Mesothelial cell of epicardium (in vitro differentiated cells): ENCODE measurements around the gene CD9. TPM values are rescaled to one million over a fixed set of nuclear protein-coding genes. Genes with fewer than 3 reads are reported as not detected.
"Not testable (repeated sequence)": the region's sequence is repeated elsewhere in the genome, so short reads cannot be mapped to it uniquely, and the experiment has no call there.

Source experiments
- DNase-seq, 2 experiments: peaks; one replicate each; pipeline ENCODE4 v3.0.0; 2021; ENCODE audit warnings: low spot score in 2 of 2; ENCODE audit not compliant: unreplicated experiment in 2 of 2
- H3K27ac Mint-ChIP-seq: 2 replicates; pipeline ENCODE4 v1.8.0; 2021; ENCODE audit warnings: mixed read lengths
- H3K27me3 Mint-ChIP-seq: 2 replicates; pipeline ENCODE4 v1.8.0; 2021; ENCODE audit warnings: low read depth, mixed read lengths
- H3K36me3 Mint-ChIP-seq: 2 replicates; pipeline ENCODE4 v1.8.0; 2021; ENCODE audit warnings: mixed read lengths
- H3K4me1 Mint-ChIP-seq: 2 replicates; pipeline ENCODE4 v1.8.0; 2021; ENCODE audit warnings: mixed read lengths
- H3K4me3 Mint-ChIP-seq: 2 replicates; pipeline ENCODE4 v1.8.0; 2021; ENCODE audit warnings: mild to moderate bottlenecking, moderate library complexity, mixed read lengths
- H3K9me3 Mint-ChIP-seq: 2 replicates; pipeline ENCODE4 v1.8.0; 2021; ENCODE audit warnings: mixed read lengths
- total RNA-seq: library from RNA; stranded (reverse); gene quantifications from 3 replicates; pipeline ENCODE4 v1.2.1, GENCODE V29; 2021
- TF ChIP-seq, protein P1 (sequence below): fragments of 200-600 bp; sonication (generic); IDR thresholded peaks from one replicate; pipeline ENCODE4 v1.5.0; 2021; ENCODE audit warnings: antibody characterized with exemption; ENCODE audit not compliant: unreplicated experiment

CD9 gene
- total RNA-seq, 1 donor from 2014 or later, result 22.3 TPM

DNA sequence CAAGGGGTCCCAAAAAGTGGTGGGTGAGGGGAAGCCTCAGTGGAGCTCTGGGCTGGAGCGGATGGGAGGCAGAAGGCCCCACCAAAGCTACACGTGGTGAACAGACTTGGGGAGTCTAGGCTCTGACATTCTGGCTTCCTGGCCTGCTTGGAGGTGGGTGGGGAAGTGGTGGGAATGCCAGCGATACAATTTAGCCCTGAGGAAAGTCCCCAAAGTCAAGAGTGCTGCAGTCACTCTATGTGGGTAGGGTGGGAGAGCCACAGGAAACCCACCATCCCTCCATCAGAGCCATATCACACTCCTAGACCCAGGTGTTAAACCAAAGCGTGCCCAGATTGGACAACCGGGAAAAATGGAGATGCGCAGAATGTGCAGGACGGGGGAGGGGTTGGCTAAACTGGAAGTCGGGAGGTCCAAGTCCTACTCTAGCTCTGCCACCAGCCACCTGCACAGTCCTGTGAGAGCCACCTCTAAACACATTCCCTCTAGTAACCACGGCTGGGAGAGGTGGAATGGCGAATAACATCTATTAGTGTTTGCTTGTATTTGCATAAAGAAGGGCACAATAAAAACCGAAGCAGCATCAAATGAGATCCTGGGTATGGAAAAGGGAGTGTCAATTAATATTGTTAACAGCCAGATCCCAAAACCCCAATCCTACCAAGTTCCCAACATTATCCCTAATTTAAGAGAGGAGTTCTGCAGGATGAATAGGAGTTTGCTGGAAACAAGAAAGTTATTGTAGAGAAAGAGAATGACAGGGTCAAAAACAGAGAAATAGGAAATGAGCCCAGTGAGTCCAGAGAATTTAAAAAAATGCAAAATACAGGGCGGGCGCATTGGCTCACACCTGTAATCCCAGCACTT is 14.0 kb upstream of the CD9 start:
- TF ChIP-seq, protein P1, sequence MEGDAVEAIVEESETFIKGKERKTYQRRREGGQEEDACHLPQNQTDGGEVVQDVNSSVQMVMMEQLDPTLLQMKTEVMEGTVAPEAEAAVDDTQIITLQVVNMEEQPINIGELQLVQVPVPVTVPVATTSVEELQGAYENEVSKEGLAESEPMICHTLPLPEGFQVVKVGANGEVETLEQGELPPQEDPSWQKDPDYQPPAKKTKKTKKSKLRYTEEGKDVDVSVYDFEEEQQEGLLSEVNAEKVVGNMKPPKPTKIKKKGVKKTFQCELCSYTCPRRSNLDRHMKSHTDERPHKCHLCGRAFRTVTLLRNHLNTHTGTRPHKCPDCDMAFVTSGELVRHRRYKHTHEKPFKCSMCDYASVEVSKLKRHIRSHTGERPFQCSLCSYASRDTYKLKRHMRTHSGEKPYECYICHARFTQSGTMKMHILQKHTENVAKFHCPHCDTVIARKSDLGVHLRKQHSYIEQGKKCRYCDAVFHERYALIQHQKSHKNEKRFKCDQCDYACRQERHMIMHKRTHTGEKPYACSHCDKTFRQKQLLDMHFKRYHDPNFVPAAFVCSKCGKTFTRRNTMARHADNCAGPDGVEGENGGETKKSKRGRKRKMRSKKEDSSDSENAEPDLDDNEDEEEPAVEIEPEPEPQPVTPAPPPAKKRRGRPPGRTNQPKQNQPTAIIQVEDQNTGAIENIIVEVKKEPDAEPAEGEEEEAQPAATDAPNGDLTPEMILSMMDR, result no peak
- DNase-seq, result no peak
- no peak overlapping the region for H3K4me3 Mint-ChIP-seq
- no peaks in the 10 kb centered on the region for H3K9me3 Mint-ChIP-seq
- H3K27me3 Mint-ChIP-seq, result peaks cover 1% of the 10 kb centered on the region
- no peaks in the 10 kb centered on the region for H3K36me3 Mint-ChIP-seq
- H3K4me1 Mint-ChIP-seq, result peaks cover 10% of the 10 kb centered on the region
- H3K27ac Mint-ChIP-seq, result no peak overlapping the region

DNA sequence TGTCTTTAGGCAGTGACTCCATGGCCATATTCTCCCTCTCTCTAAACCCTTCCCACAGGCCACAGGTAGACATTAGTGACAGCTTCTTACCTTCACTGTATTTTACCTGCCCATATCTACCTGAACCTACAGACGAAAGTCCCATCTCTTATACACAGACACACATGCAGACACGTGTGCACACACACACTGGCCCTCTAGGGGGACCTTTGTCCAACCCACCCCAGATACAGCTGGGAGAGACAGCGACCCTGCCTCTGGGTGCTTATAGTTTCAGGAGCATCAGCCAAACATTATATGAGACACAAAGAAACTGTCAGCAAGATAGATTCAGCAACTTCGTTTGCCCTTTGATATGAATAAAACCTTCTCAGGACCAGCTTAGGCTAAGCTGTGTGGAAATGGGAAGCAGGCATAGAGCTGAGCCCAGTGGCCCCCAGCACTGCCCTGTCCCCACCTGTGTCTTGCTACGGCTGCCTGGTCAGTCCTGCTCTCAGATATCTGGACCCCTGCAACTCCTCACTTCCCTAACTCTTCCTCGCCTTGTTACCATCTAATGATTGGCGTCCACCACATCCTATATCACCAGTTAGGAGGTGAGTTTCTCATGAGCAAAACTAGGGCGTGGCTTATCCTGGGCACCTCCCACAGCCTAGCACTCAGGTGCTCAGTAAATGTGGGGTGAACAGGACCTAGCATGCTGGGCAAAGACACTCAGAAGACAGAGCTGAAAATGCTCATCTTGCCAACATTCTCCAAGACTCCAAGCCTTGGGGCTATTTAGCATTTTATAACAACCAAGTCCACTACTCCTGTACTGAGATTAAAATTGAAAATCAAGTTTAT is 12.0 kb upstream of the CD9 start:
- Mint-ChIP-seq H3K4me1 (peaks cover 3% of the 10 kb centered on the region), H3K36me3 (no peaks in the 10 kb centered on the region), H3K4me3 (no peak overlapping the region), H3K27me3 (peaks cover 1% of the 10 kb centered on the region), H3K9me3 (no peaks in the 10 kb centered on the region), H3K27ac (no peak overlapping the region)
- TF ChIP-seq, protein P1, result no peak
- DNase-seq, result no peak

DNA sequence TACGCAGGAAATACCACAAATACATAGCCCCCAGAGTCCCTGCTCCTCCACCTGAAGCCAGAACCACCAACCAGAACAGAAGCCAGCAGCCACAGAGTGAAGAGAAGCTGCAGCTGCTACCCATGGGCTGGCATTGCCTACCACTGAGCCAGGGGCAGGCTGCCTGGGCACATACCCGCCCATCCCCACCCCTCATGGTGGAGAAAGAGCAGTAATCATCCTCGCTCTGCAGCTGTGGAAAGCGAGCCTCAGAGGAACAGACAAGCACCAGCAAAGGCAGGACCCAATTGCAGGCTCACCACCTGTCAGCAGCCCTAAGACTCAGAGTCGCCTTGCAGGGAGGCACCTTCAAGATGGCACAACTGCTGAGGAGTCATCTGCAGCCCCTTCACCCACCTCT is 11.2 kb upstream of the CD9 start:
- TF ChIP-seq, protein P1, result no peak
- Mint-ChIP-seq H3K4me1 (peaks cover 12% of the 10 kb centered on the region), H3K4me3 (no peak overlapping the region), H3K9me3 (no peaks in the 10 kb centered on the region), H3K27me3 (peaks cover 1% of the 10 kb centered on the region), H3K36me3 (no peaks in the 10 kb centered on the region), H3K27ac (no peak overlapping the region)
- DNase-seq, result no peak

DNA sequence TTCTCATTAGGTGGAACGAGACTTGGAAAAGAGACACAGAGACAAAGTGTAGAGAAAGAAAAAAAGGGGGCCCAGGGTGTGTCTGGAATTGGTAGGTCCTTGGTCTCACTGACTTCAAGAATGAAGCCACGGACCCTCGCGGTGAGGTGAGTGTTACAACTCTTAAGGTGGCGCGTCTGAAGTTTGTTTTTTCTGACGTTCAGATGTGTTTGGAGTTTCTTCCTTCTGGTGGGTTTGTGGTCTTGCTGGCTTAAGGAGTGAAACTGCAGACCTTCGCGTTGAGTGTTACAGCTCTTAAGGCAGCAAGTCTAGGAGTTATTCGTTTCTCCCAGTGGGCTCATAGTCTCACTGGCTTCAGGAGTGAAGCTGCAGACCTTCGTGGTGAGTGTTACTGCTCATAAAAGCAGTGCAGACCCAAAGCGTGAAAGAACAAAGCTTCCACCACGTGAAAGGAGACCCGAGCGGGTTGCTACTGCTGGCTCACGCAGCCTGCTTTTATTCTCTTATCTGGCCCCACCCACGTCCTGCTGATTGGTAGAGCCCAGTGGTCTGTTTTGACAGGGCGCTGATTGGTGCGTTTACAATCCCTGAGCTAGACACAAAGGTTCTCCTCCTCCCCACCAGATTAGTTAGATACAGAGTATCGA is 10.1 kb upstream of the CD9 start:
- not testable (repeated sequence) for H3K9me3 Mint-ChIP-seq, H3K4me3 Mint-ChIP-seq, H3K27me3 Mint-ChIP-seq, H3K27ac Mint-ChIP-seq, DNase-seq, H3K36me3 Mint-ChIP-seq
- peaks cover 13% of the 10 kb centered on the region for H3K4me1 Mint-ChIP-seq

DNA sequence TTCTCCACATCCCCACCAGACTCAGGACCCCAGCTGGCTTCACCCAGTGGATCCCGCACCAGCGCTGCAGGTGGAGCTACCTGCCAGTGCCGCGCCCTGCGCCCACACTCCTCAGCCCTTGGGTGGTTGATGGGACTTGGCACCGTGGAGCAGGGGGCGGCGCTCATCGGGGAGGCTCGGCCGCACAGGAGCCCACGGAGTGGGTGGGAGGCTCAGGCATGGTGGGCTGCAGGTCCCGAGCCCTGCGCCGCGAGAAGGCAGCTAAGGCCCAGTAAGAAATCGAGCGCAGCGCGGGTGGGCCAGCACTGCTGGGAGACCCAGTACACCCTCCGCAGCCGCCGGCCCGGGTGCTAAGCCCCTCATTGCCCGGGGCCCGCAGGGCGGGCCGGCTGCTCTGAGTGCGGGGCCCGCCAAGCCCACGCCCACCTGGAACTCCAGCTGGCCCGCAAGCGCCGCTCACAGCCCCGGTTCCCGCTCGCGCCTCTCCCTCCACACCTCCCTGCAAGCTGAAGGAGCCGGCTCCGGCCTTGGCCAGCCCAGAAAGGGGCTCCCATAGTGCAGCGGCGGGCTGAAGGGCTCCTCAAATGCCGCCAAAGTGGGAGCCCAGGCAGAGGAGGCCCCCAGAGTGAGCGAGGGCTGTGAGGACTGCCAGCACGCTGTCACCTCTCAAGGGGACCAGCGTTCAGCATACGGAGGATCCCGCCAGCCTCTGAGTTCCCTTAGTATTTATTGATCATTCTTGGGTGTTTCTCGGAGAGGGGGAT is 9.3 kb upstream of the CD9 start:
- not testable (repeated sequence) for H3K4me3 Mint-ChIP-seq, H3K9me3 Mint-ChIP-seq, H3K36me3 Mint-ChIP-seq, H3K27me3 Mint-ChIP-seq, DNase-seq, H3K27ac Mint-ChIP-seq
- peaks cover 15% of the 10 kb centered on the region for H3K4me1 Mint-ChIP-seq
